ENCODE data around the gene ZNF177.

DNA sequence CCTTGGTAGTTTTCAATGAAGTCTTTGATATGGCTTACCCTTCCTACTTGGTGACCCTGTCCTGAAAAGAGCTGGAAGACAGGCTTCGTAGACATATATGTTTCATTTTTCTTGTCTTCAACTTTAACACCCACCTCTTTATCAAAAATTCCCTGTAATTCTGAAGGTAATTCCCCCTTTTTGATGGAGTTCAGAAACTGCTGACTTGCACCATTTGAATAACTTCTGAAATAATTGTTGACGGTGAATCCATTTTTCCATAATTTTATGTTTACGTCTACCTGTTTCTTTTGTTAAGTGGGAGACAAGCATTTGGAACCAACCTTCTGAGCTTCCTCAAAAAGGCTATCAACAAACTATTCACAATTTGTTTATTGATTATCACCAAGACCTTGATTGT lies 14.6 kb upstream of the ZNF177 start:
- no peak for TF ChIP-seq CTCF (IDR thresholded peaks at IDR 0.05)
- TF ChIP-seq EZH2 (IDR thresholded peaks at IDR 0.05; ENCODE audit: borderline replicate concordance, insufficient read depth, low read depth, low read length, poor library complexity, severe bottlenecking) = no peak
